ENCODE results near the gene RBM33. TPM values are rescaled to one million over a fixed set of nuclear protein-coding genes. Genes with fewer than 3 reads are reported as not detected.
A peak's percentile ranks its signal among the peaks of the same experiment; 100 is the strongest.

The RBM33 gene
- total and polyA plus RNA-seq, 2 of the 13 experiments (the other 11 are each of a cell fraction or from before 2014, with no cell fraction given), result 12.4 to 28.9 TPM

- TF ChIP-seq GABPA (IDR thresholded peaks at IDR 0.05; ENCODE audit: low read depth, low read length), result no peak
- no peak for TF ChIP-seq GABPA (CRISPR knock-in tag; IDR thresholded peaks at IDR 0.05; ENCODE audit: low read depth)
- no peak for TF ChIP-seq KDM5A (IDR thresholded peaks at IDR 0.05; ENCODE audit: borderline replicate concordance, low read length)
- no peak for TF ChIP-seq ZNF709 (CRISPR knock-in tag; IDR thresholded peaks at IDR 0.05)
- peak; percentile 61; the same call in 1 of the 2 replicates for TF ChIP-seq PITX1 (CRISPR knock-in tag; IDR thresholded peaks at IDR 0.05)
- peak; percentile 49 for TF ChIP-seq JARID2 (CRISPR knock-in tag; IDR thresholded peaks at IDR 0.05; ENCODE audit: insufficient replicate concordance)
- TF ChIP-seq RXRB (CRISPR knock-in tag; IDR thresholded peaks at IDR 0.05; ENCODE audit: borderline replicate concordance), result peak; percentile 22; the same call in 1 of the 2 replicates
- TF ChIP-seq HNF4G (IDR thresholded peaks at IDR 0.05; ENCODE audit: borderline replicate concordance, low read depth, low read length), result no peak
- no peak for TF ChIP-seq HNF4G (CRISPR knock-in tag; IDR thresholded peaks at IDR 0.05; ENCODE audit: borderline replicate concordance, low read depth)
- TF ChIP-seq ZNF569 (CRISPR knock-in tag; IDR thresholded peaks at IDR 0.05; ENCODE audit: borderline replicate concordance), result no peak
- no peak for TF ChIP-seq ZNF660 (CRISPR knock-in tag; IDR thresholded peaks at IDR 0.05; ENCODE audit: borderline replicate concordance, low read depth)
- TF ChIP-seq SKI (IDR thresholded peaks at IDR 0.05; ENCODE audit: partially characterized antibody), result no peak
- TF ChIP-seq CAMTA2 (CRISPR knock-in tag; IDR thresholded peaks at IDR 0.05; ENCODE audit: borderline replicate concordance), result no peak
- TF ChIP-seq GABPB1 (CRISPR knock-in tag; IDR thresholded peaks at IDR 0.05), result peak; percentile 48; the same call in 1 of the 2 replicates
- no peak for TF ChIP-seq SNAPC2 (CRISPR knock-in tag; IDR thresholded peaks at IDR 0.05)
- peak; percentile 64 for TF ChIP-seq PATZ1 (CRISPR knock-in tag; IDR thresholded peaks at IDR 0.05)
- TF ChIP-seq MLX (CRISPR knock-in tag; IDR thresholded peaks at IDR 0.05), result no peak
- TF ChIP-seq ZNF687 (CRISPR knock-in tag; IDR thresholded peaks at IDR 0.05), result peak; percentile 44
- 0 out of 2 replicates have a peak, but pooled peaks have one; percentile 24 for TF ChIP-seq CBFB (CRISPR knock-in tag; IDR thresholded peaks at IDR 0.05)
- no peak for TF ChIP-seq MXI1 (IDR thresholded peaks at IDR 0.05; ENCODE audit: borderline replicate concordance, low read depth, low read length)
- no peak for TF ChIP-seq CHD2 (IDR thresholded peaks at IDR 0.05; ENCODE audit: low read depth, low read length)
- no peak for TF ChIP-seq LCORL (IDR thresholded peaks at IDR 0.05)
- TF ChIP-seq LCORL (CRISPR knock-in tag; IDR thresholded peaks at IDR 0.05), result peak; percentile 71
- no peak for TF ChIP-seq ZNF878 (CRISPR knock-in tag; IDR thresholded peaks at IDR 0.05)
Observed at GRCh38 chr7:155815332-155816191, 171.1 kb downstream of the RBM33 start (continued).
